ENCODE data around the gene BCOR.

GRCh38 chrX:40100537-40101429 is 3.0 kb upstream of the BCOR start:
- no peak for TF ChIP-seq CTCF (conservative IDR thresholded peaks at IDR 0.05; ENCODE audit: low read depth, low read length)
- no peak for TF ChIP-seq EZH2phosphoT487 (IDR thresholded peaks at IDR 0.05; ENCODE audit: borderline replicate concordance, low read length)
- no peak for TF ChIP-seq EZH2 (IDR thresholded peaks at IDR 0.05; ENCODE audit: low read length, unreplicated experiment)
